Peyer's patch (tissue), 4 donors: ENCODE measurements around the gene SNRK. TPM values are rescaled to one million over a fixed set of nuclear protein-coding genes. Genes with fewer than 3 reads are reported as not detected.
A peak's percentile ranks its signal among the peaks of the same experiment; 100 is the strongest.

Source experiments
- DNase-seq, 3 donors: peaks; one replicate each; pipeline ENCODE4 v3.0.0-alpha.2; 2017 to 2019
- H3K27ac ChIP-seq, 4 donors: fragments of 200-600 bp; sonication (generic); one replicate each; pipeline ENCODE4 v1.5.1; 2016 to 2019
- H3K27me3 ChIP-seq, 2 donors: fragments of 200-600 bp; sonication (generic); one replicate each; pipeline ENCODE4 v1.5.1; 2019
- H3K36me3 ChIP-seq, 3 donors: fragments of 200-600 bp; sonication (generic); one replicate each; pipeline ENCODE4 v1.5.1; 2016 to 2019
- H3K4me1 ChIP-seq, 4 donors: fragments of 200-600 bp; sonication (generic); one replicate each; pipeline ENCODE4 v1.5.1; 2016 to 2019
- H3K4me3 ChIP-seq, 4 donors: fragments of 200-600 bp; sonication (generic); 1 replicate in 3 of 4; 2 replicates in 1 of 4; pipeline ENCODE4 v1.5.1; 2016 to 2019; ENCODE audit warnings: mild to moderate bottlenecking in 1 of 4
- H3K9me3 ChIP-seq, 4 donors: fragments of 200-600 bp; sonication (generic); one replicate each; pipeline ENCODE4 v1.5.1; 2016 to 2019; ENCODE audit warnings: mild to moderate bottlenecking in 1 of 4
- CTCF ChIP-seq, 6 experiments: fragments of 450-650 bp in 4 of 6; fragments of 200-600 bp in 2 of 6; sonication (generic) in 1 of 6; IDR thresholded peaks; one replicate each; pipeline ENCODE4 v1.5.1; 2017 to 2019; ENCODE audit warnings: antibody characterized with exemption in 6 of 6, mild to moderate bottlenecking in 3 of 6, moderate library complexity in 1 of 6
- POLR2A ChIP-seq, 2 donors: fragments of 450-650 bp; IDR thresholded peaks; one replicate each; pipeline ENCODE4 v1.5.1; 2017; ENCODE audit warnings: antibody characterized with exemption in 2 of 2, mild to moderate bottlenecking in 2 of 2, moderate library complexity in 2 of 2
- total RNA-seq, 4 donors: library from RNA; depleted of rRNA; stranded (reverse); fragments of >200 nt; gene quantifications; one replicate each; pipeline ENCODE4 v1.1.0, GENCODE V29; 2016

SNRK gene
- total RNA-seq, 4 donors from 2014 or later: 48.7 to 69.4 (median 56.7) TPM

GRCh38 chr3:43284171-43284570 is 2.2 kb upstream of the SNRK start:
- no peaks in the 10 kb centered on the region for H3K36me3 ChIP-seq
- no peaks in the 10 kb centered on the region for H3K27me3 ChIP-seq
- no peak for TF ChIP-seq POLR2A (IDR thresholded peaks at IDR 0.05)
- TF ChIP-seq CTCF (IDR thresholded peaks at IDR 0.05): no peak
- no peaks in the 10 kb centered on the region for H3K9me3 ChIP-seq
- H3K27ac ChIP-seq: no peak overlapping the region
- no peak for DNase-seq
- peaks cover 0 to 11% (median 5%) of the 10 kb centered on the region in 4 donors for H3K4me1 ChIP-seq
- H3K4me3 ChIP-seq: no peak overlapping the region

GRCh38 chr3:43285644-43286043 is 696 bp upstream of the SNRK start:
- Histone ChIP-seq H3K27ac (peak overlapping the region; percentile 92 to 99 (median 94)), H3K4me3 (peak overlapping the region in 2 of 4 donors; percentile 71 to 95), H3K36me3 (no peaks in the 10 kb centered on the region), H3K27me3 (no peaks in the 10 kb centered on the region), H3K4me1 (peaks cover 0 to 25% (median 16%) of the 10 kb centered on the region in 4 donors), H3K9me3 (no peaks in the 10 kb centered on the region)
- no peak for TF ChIP-seq CTCF (IDR thresholded peaks at IDR 0.05)
- no peak for DNase-seq

GRCh38 chr3:43286841-43287499 is 630 bp downstream of the SNRK start:
- Histone ChIP-seq H3K4me1 (peaks cover 0 to 39% (median 17%) of the 10 kb centered on the region in 4 donors), H3K4me3 (peak overlapping the region; percentile 51 to 95 (median 79)), H3K27me3 (no peaks in the 10 kb centered on the region), H3K36me3 (no peaks in the 10 kb centered on the region), H3K9me3 (no peaks in the 10 kb centered on the region), H3K27ac (peak overlapping the region; percentile 92 to 99 (median 94))
- TF ChIP-seq POLR2A (IDR thresholded peaks at IDR 0.05) (no peak), CTCF (IDR thresholded peaks at IDR 0.05) (no peak)
- DNase-seq: peak in 1 of 3 donors; percentile 68

- no peaks in the 10 kb centered on the region for H3K27me3 ChIP-seq
- no peak for TF ChIP-seq CTCF (IDR thresholded peaks at IDR 0.05)
- peak; percentile 52 to 76 for TF ChIP-seq POLR2A (IDR thresholded peaks at IDR 0.05)
- DNase-seq: no peak
- peak overlapping the region; percentile 51 to 95 (median 79) for H3K4me3 ChIP-seq
- H3K4me1 ChIP-seq: peaks cover 0 to 42% (median 17%) of the 10 kb centered on the region in 4 donors
- H3K36me3 ChIP-seq: no peaks in the 10 kb centered on the region
- no peaks in the 10 kb centered on the region for H3K9me3 ChIP-seq
- H3K27ac ChIP-seq: peak overlapping the region; percentile 92 to 99 (median 94)
Observed at GRCh38 chr3:43287500-43287873, 1.1 kb downstream of the SNRK start.

- Histone ChIP-seq H3K9me3 (no peaks in the 10 kb centered on the region), H3K36me3 (no peaks in the 10 kb centered on the region), H3K4me1 (peaks cover 0 to 51% (median 17%) of the 10 kb centered on the region in 4 donors), H3K27me3 (no peaks in the 10 kb centered on the region), H3K4me3 (peak overlapping the region; percentile 51 to 95 (median 79)), H3K27ac (peak overlapping the region; percentile 92 to 99 (median 94))
- DNase-seq: no peak
- TF ChIP-seq CTCF (IDR thresholded peaks at IDR 0.05): no peak
- TF ChIP-seq POLR2A (IDR thresholded peaks at IDR 0.05): no peak
Observed at GRCh38 chr3:43288366-43288765, 2.0 kb downstream of the SNRK start.
